ENCODE measurements around the gene EHMT2. TPM values are rescaled to one million over a fixed set of nuclear protein-coding genes. Genes with fewer than 3 reads are reported as not detected.

Gene EHMT2
- total RNA-seq, 1 experiment from 2014 or later: 84.0 TPM

GRCh38 chr6:31875877-31876276, 21.6 kb downstream of the EHMT2 start:
- ChIA-PET CTCF (no interaction called here), POLR2A (interaction anchor here (1.9 kb wide), 1 partner anchor 13 kb away, joined by 4 read pairs; the partner anchor contains the start of gene NEU1), RAD21 (ENCODE audit: low non-redundant PET in 1 of 2, low total read pairs in 2 of 2, uncharacterized antibody in 2 of 2, unreplicated experiment in 2 of 2) (no interaction called here)
- Histone ChIP-seq H4K20me1 (ENCODE audit: insufficient read depth) (no peaks in the 10 kb centered on the region), H3K9me2 (ENCODE audit: insufficient read depth) (no peaks in the 10 kb centered on the region), H2AFZ (ENCODE audit: low read depth, low read length, poor library complexity, severe bottlenecking) (no peak overlapping the region), H3K79me2 (ENCODE audit: insufficient read depth, low read length) (no peaks in the 10 kb centered on the region), H3K9me3 (ENCODE audit: control insufficient read depth in 1 of 2, insufficient read depth in 1 of 2, low read depth in 1 of 2, low read length in 2 of 2) (no peaks in the 10 kb centered on the region), H3K36me3 (ENCODE audit: control insufficient read depth in 1 of 2, insufficient read depth in 2 of 2, low read length in 2 of 2) (peaks cover 2 to 13% of the 10 kb centered on the region in 2 experiments; a peak in 3 of 4 replicates), H3K4me2 (ENCODE audit: low read length) (no peak overlapping the region), H3K4me1 (ENCODE audit: control insufficient read depth in 1 of 2, insufficient read depth in 2 of 2, low read length in 2 of 2) (peaks cover 5 to 6% of the 10 kb centered on the region in 2 experiments; a peak in 3 of 4 replicates), H3K4me3 (replicated peaks in 1 of 2; ENCODE audit: low read depth in 1 of 2, low read length in 2 of 2) (no peak overlapping the region), H3K27me3 (ENCODE audit: insufficient read depth, low read length) (no peaks in the 10 kb centered on the region), H3K9ac (ENCODE audit: low read length) (no peak overlapping the region), H3K27ac (ENCODE audit: low read depth, low read length) (no peak overlapping the region)
- intact Hi-C loops (cut with micrococcal nuclease): no loop called here
- DNase-seq (ENCODE audit: low read depth, low spot score) (no peak), ATAC-seq (no peak)
- no TSS peak for BruUV-seq (replicated peaks)
- no peak for TF ChIP-seq JUND (IDR thresholded peaks at IDR 0.05)

GRCh38 chr6:31874836-31875572, 22.5 kb downstream of the EHMT2 start:
- RAD21 ChIA-PET (ENCODE audit: low non-redundant PET in 1 of 2, low total read pairs in 2 of 2, uncharacterized antibody in 2 of 2, unreplicated experiment in 2 of 2): no interaction called here
- DNase-seq (ENCODE audit: low read depth, low spot score) (no peak), ATAC-seq (no peak)
- no peak for TF ChIP-seq EGR1 (IDR thresholded peaks at IDR 0.05; ENCODE audit: low read depth)
- no peak for TF ChIP-seq REST (IDR thresholded peaks at IDR 0.05; ENCODE audit: low read depth)
- TF ChIP-seq ZNF274 (IDR thresholded peaks at IDR 0.05; ENCODE audit: low read depth, low read length): no peak
- no peak for TF ChIP-seq CEBPB (IDR thresholded peaks at IDR 0.05; ENCODE audit: low read depth)
- TF ChIP-seq ELF1 (IDR thresholded peaks at IDR 0.05; ENCODE audit: borderline replicate concordance, low read depth): no peak
- TF ChIP-seq SP1 (IDR thresholded peaks at IDR 0.05; ENCODE audit: low read depth): no peak
- TF ChIP-seq EZH2phosphoT487 (IDR thresholded peaks at IDR 0.05; ENCODE audit: borderline replicate concordance): no peak
- no peak for TF ChIP-seq FOSL1 (IDR thresholded peaks at IDR 0.05; ENCODE audit: low read depth)
- Histone ChIP-seq H3K4me1 (ENCODE audit: control insufficient read depth in 1 of 2, insufficient read depth in 2 of 2, low read length in 2 of 2) (peaks cover 6% of the 10 kb centered on the region in 2 experiments; a peak in 3 of 4 replicates), H3K9me3 (ENCODE audit: control insufficient read depth in 1 of 2, insufficient read depth in 1 of 2, low read depth in 1 of 2, low read length in 2 of 2) (no peaks in the 10 kb centered on the region), H2AFZ (ENCODE audit: low read depth, low read length, poor library complexity, severe bottlenecking) (no peak overlapping the region), H3K27ac (ENCODE audit: low read depth, low read length) (no peak overlapping the region), H3K9ac (ENCODE audit: low read length) (no peak overlapping the region), H3K4me2 (ENCODE audit: low read length) (no peak overlapping the region), H3K79me2 (ENCODE audit: insufficient read depth, low read length) (no peaks in the 10 kb centered on the region), H3K4me3 (replicated peaks in 1 of 2; ENCODE audit: low read depth in 1 of 2, low read length in 2 of 2) (no peak overlapping the region), H3K27me3 (ENCODE audit: insufficient read depth, low read length) (no peaks in the 10 kb centered on the region), H3K36me3 (ENCODE audit: control insufficient read depth in 1 of 2, insufficient read depth in 2 of 2, low read length in 2 of 2) (peaks cover 1 to 4% of the 10 kb centered on the region in 2 experiments; a peak in 1 of 4 replicates), H4K20me1 (ENCODE audit: insufficient read depth) (no peaks in the 10 kb centered on the region), H3K9me2 (ENCODE audit: insufficient read depth) (no peaks in the 10 kb centered on the region)
- CTCF ChIA-PET: no interaction called here
- intact Hi-C loops (cut with micrococcal nuclease): no loop called here
- POLR2A ChIA-PET: interaction anchor here (1.9 kb wide), 1 partner anchor 12 kb away, joined by 4 read pairs; the partner anchor contains the start of gene NEU1
- BruUV-seq (replicated peaks): no TSS peak

Data from HCT116 (cell line).